ENCODE data around the gene PDPR. TPM values are rescaled to one million over a fixed set of nuclear protein-coding genes. Genes with fewer than 3 reads are reported as not detected.
"Not testable (repeated sequence)": the region's sequence is repeated elsewhere in the genome, so short reads cannot be mapped to it uniquely, and the experiment has no call there.

The PDPR gene
- total RNA-seq, 2 experiments from 2014 or later = 34.3 to 36.2 TPM

DNA sequence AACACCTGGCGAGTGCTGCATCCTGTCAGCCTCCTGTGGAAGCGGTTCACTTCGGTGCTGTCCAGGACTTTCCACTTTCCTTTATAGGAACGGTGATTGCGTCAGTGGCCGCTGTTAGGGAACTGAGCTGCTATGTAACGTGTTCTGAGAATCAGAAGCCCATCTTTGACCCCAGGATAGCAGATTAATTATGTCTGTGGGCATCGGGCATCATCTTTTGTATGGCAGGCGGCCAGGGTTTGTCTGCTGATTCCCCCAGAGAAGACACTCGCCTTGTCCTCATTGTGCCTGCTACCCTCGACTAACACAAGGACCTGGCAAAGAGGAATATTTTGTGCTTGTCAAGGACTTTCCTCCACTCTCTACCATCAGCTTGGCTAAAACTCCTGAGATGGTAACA, 33.7 kb downstream of the PDPR start:
- H3K27ac Mint-ChIP-seq, DNase-seq, POLR2A ChIA-PET, H3K4me1 Mint-ChIP-seq, CTCF ChIA-PET, H3K9me3 Mint-ChIP-seq, H3K27me3 Mint-ChIP-seq, H3K4me3 Mint-ChIP-seq: not testable (repeated sequence)
- peaks cover 50% of the 10 kb centered on the region for H3K36me3 Mint-ChIP-seq (ENCODE audit: low read depth)

DNA sequence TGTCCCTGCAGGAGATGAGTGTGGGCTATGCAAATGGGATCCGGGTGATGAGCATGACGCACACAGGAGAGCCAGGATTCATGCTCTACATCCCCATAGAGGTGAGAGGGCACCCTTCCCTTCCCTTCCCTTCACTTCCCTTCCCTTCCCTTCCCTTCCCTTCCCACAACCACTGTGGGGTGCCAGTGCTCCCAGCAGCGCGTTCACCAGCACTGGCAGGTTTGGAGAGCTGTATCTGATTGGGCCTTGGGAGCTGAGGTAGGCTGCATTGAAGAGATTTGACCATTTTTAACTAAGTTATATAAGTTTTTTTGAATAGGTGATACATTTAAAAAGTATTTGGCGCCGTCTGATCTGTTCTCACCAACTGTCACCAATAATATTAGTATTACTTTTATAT, 34.3 kb downstream of the PDPR start:
- H3K27ac Mint-ChIP-seq, H3K27me3 Mint-ChIP-seq, DNase-seq, H3K4me1 Mint-ChIP-seq, H3K9me3 Mint-ChIP-seq, POLR2A ChIA-PET, H3K4me3 Mint-ChIP-seq: not testable (repeated sequence)
- peaks cover 49% of the 10 kb centered on the region for H3K36me3 Mint-ChIP-seq (ENCODE audit: low read depth)
- CTCF ChIA-PET = interaction anchor here (0.7 kb wide), 1 partner anchor 17 kb away, joined by 3 read pairs; no protein-coding TSS in a partner anchor

DNA sequence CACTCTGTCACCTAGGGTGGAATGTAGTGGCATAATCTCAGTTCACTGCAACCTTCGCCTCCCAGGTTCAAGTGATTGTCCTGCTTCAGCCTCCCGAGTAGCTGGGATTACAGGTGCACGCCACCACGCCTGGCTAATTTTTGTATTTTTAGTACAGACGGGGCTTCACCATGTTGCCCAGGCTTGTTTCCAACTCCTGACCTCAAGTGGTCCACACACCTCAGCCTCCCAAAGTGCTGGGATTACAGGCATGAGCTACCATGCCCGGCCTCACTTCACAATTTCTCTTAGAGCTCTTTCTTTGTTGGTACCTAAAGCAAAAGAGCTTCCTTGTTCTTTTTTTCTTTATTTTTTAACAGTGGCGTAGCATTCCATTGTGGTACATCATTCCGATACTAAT, 35.2 kb downstream of the PDPR start:
- POLR2A ChIA-PET, H3K27ac Mint-ChIP-seq: not testable (repeated sequence)
- CTCF ChIA-PET = interaction anchor here (0.6 kb wide), 1 partner anchor 17 kb away, joined by 3 read pairs; no protein-coding TSS in a partner anchor

DNA sequence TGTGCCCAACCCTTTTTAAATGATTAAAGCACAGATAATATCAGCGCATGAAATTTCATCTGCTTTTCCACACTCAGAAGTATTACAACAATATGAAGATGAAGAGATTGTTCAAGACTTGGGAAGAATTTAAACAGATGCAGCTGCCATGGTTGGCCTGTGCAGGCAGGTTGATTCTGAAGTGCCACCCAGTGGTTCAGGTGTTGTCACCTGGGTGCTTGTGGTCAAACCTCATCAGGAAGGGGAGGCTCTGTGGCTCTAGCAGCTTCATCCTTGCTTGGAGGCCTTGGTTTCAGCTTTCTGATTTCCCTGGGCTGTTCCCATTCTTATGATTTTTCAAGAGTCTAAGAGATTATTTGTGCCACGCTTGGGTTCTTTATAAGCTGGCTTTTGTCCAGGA, 37.3 kb downstream of the PDPR start:
- DNase-seq = no peak
- POLR2A ChIA-PET = no interaction called here
- no peak overlapping the region for H3K4me3 Mint-ChIP-seq
- H3K36me3 Mint-ChIP-seq (ENCODE audit: low read depth) = peaks cover 47% of the 10 kb centered on the region
- CTCF ChIA-PET = interaction anchor here (0.6 to 1.3 kb wide), 3 partner anchors 8 to 1697 kb away, joined by 3 to 5 read pairs (median 4); partner anchors contain the start of gene EXOSC6
- no peaks in the 10 kb centered on the region for H3K9me3 Mint-ChIP-seq
- H3K27ac Mint-ChIP-seq = no peak overlapping the region
- H3K27me3 Mint-ChIP-seq = no peaks in the 10 kb centered on the region
- H3K4me1 Mint-ChIP-seq = peaks cover 9% of the 10 kb centered on the region

More for the DNA sequence above, 35.2 kb downstream of the PDPR start:
- H3K4me3 Mint-ChIP-seq, DNase-seq, H3K9me3 Mint-ChIP-seq, H3K4me1 Mint-ChIP-seq, H3K27me3 Mint-ChIP-seq: not testable (repeated sequence)
- peaks cover 47% of the 10 kb centered on the region for H3K36me3 Mint-ChIP-seq (ENCODE audit: low read depth)

DNA sequence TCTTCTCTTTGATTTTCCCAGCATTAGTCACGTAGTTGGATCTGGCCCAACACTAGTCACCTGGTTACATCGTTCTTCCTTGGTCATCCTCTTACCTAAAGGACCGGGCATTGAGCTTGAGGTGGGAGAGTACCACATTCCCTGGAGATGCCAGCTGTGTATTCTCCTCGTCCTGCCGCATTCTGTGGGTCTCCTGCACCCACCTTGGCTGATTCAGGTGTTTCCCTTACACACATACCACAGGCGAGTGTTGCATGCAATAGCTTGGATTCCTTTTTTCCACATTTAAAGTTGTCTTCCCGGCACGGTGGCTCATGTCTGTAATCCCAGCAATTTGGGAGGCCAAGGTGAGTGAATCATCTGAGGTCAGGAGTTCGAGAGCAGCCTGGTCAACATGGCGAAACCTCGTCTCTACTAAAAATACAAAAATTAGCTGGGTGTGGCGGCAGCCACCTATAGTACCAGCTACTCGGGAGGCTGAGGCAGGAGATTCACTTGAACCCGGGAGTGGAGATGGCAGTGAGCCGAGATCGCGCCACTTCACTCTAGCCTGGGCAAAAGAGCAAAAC, 37.9 kb downstream of the PDPR start:
- Mint-ChIP-seq H3K27ac (no peak overlapping the region), H3K9me3 (no peaks in the 10 kb centered on the region), H3K4me1 (peaks cover 9% of the 10 kb centered on the region), H3K27me3 (no peaks in the 10 kb centered on the region), H3K4me3 (no peak overlapping the region), H3K36me3 (ENCODE audit: low read depth) (peaks cover 53% of the 10 kb centered on the region)
- DNase-seq = no peak
- POLR2A ChIA-PET = no interaction called here
- CTCF ChIA-PET = interaction anchor here (1.2 to 1.7 kb wide), 2 partner anchors 10 to 100 kb away, joined by 5 to 8 read pairs; partner anchors contain the start of gene EXOSC6

DNA sequence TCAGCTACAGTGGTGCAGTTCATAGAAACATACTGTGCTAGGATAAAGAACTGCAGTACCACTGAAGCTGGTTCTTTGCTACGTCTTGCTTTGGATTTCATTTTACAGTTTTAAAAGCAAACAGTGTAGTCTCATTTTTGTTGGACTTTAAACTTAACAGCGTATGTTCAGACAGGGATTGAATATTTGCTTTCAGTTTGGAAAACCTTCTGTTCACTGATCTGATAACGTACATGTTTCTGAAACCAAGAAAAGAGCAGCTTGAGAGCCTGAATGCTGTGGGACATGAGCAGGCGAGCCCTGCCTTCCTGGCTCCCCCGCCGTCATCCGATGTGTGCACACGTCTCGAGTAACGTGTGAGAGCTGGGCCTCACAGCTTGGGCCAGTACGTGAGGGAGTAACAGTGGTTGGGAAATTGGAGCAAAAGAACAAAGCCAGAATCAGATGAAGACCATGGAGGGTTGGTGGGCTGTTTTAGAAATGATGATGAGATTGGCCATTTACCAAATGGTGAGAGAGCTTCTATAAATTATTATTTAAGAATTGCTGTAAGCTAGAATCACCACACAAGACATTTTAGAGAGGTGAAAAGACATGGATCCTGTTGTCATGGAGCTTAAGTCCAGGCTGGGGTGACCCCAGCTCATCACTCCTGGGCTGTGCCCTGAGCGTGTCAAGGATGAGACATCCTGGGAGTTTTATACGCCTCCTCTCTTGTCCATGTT, 38.6 kb downstream of the PDPR start:
- no peak for DNase-seq
- Mint-ChIP-seq H3K9me3 (no peaks in the 10 kb centered on the region), H3K27ac (no peak overlapping the region), H3K27me3 (no peaks in the 10 kb centered on the region), H3K4me3 (no peak overlapping the region), H3K4me1 (peaks cover 9% of the 10 kb centered on the region), H3K36me3 (ENCODE audit: low read depth) (peaks cover 60% of the 10 kb centered on the region)
- CTCF ChIA-PET = interaction anchor here (0.6 to 1.7 kb wide), 3 partner anchors 9 to 353 kb away, joined by 3 to 8 read pairs (median 5); partner anchors contain the start of gene EXOSC6
- POLR2A ChIA-PET = no interaction called here

DNA sequence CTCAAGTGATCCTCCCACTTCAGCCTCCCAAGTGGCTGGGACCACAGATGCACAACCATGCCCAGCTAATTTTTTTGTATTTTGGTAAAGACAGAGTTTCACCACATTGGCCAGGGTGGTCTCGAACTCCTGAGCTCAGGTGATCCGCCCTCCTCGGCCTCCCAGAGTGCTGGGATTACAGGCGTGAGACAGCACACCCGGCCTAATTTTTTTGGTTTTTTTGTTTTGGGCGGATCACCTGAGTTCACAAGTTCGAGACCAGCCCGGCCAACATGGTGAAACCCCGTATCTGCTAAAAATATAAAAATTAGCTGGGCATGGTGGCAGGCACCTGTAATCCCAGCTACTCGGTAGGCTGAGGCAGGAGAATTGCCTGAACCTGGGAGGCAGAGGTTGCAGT, 40.6 kb downstream of the PDPR start:
- H3K27me3 Mint-ChIP-seq, H3K4me1 Mint-ChIP-seq, CTCF ChIA-PET, POLR2A ChIA-PET, H3K27ac Mint-ChIP-seq, DNase-seq, H3K4me3 Mint-ChIP-seq, H3K9me3 Mint-ChIP-seq: not testable (repeated sequence)
- peaks cover 49% of the 10 kb centered on the region for H3K36me3 Mint-ChIP-seq (ENCODE audit: low read depth)

DNA sequence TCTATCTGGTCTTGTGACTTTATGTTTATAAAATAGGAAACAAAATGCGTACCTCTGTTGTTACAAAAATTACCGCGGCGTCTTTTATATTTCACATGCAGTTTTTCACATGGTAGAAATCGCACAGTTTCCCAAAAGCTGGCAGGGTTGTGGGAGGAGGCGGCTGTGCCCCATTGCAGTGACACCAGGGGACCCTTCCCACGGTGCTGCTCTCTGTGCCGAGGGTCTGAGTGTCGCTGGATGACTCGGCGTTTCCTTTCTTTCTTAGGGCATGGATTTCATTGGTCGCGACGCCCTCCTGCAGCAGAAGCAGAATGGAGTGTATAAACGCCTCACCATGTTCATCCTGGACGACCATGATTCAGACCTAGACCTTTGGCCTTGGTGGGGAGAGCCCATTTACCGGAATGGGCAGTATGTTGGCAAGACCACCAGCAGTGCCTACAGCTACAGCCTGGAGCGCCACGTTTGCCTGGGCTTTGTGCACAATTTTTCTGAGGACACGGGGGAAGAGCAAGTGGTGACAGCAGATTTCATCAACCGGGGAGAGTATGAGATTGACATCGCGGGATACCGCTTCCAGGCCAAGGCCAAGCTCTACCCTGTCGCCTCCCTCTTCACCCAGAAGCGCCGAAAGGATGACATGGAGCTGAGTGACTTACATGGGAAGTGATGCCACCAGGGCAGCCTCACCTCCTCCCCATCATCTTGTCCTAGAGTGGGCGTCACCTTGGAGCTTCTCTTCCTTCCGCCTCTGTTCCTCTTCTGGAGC, 42.3 kb downstream of the PDPR start:
- Mint-ChIP-seq H3K9me3 (no peaks in the 10 kb centered on the region), H3K4me3 (no peak overlapping the region), H3K36me3 (ENCODE audit: low read depth) (peaks cover 38% of the 10 kb centered on the region), H3K27ac (no peak overlapping the region), H3K27me3 (no peaks in the 10 kb centered on the region), H3K4me1 (peaks cover 6% of the 10 kb centered on the region)
- ChIA-PET POLR2A (no interaction called here), CTCF (no interaction called here)
- no peak for DNase-seq

DNA sequence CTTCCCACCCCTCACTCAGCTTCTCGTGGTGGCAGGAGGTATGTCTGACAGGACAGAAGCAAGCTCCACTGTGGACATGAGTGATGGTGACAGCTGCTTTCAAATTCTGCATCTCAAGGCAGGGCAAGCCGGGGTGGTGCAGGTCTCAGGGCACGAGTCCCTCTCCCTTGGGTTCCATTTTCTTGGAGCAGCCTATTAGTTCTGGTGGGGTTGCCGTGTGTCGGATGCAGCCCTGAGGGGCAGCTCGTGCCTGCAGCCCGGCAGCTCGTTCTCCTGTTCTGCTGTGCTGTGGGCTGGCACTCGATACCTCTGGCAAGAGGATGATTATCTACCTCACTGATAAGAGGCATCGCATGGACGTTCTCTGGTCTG, 43.0 kb downstream of the PDPR start:
- Mint-ChIP-seq H3K27me3 (no peaks in the 10 kb centered on the region), H3K27ac (no peak overlapping the region), H3K4me1 (no peaks in the 10 kb centered on the region), H3K4me3 (no peak overlapping the region), H3K36me3 (ENCODE audit: low read depth) (peaks cover 32% of the 10 kb centered on the region), H3K9me3 (no peaks in the 10 kb centered on the region)
- DNase-seq = no peak
- ChIA-PET CTCF (no interaction called here), POLR2A (no interaction called here)

DNA sequence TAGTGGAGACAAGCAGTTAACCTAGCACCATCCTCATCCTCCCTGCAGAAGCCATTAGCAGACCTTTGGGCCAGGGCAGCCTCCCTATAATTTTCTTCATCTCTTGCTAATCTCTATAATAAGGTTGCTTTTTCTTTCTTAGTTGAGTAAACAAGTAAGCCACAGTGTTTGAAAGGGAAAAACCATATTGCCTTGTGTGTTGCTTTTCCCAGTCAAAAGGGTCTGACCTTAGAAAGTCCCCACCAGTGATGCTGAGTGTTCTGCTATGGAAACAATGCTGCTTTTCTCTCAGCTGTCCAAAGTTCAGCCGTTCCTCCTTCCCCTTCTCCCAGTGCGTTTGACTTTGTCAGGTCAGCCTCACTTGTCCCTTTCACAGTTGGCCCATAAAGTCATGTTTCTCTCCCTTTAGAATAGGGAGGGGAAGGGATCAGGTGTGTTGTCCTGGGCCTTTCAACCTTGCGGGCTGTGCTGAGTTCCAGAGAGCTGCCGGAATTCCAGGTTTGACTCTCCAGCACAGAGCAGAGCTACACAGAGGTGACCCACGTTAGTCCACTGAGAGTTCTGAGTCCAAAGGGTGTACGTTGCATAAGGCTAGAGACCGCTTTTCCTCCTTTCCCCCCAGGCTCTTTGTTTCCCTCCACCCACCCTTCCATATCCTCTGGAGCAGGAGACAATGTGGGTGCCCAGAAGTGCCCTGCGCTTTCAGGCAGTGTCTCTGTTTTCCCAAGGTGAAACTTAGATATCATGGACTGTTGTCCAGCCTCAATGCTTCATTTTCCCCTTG, 43.5 kb downstream of the PDPR start:
- ChIA-PET CTCF (no interaction called here), POLR2A (no interaction called here)
- H3K9me3 Mint-ChIP-seq = no peaks in the 10 kb centered on the region
- no peaks in the 10 kb centered on the region for H3K4me1 Mint-ChIP-seq
- H3K27me3 Mint-ChIP-seq = no peaks in the 10 kb centered on the region
- DNase-seq = no peak
- H3K27ac Mint-ChIP-seq = no peak overlapping the region
- peaks cover 27% of the 10 kb centered on the region for H3K36me3 Mint-ChIP-seq (ENCODE audit: low read depth)
- H3K4me3 Mint-ChIP-seq = no peak overlapping the region

DNA sequence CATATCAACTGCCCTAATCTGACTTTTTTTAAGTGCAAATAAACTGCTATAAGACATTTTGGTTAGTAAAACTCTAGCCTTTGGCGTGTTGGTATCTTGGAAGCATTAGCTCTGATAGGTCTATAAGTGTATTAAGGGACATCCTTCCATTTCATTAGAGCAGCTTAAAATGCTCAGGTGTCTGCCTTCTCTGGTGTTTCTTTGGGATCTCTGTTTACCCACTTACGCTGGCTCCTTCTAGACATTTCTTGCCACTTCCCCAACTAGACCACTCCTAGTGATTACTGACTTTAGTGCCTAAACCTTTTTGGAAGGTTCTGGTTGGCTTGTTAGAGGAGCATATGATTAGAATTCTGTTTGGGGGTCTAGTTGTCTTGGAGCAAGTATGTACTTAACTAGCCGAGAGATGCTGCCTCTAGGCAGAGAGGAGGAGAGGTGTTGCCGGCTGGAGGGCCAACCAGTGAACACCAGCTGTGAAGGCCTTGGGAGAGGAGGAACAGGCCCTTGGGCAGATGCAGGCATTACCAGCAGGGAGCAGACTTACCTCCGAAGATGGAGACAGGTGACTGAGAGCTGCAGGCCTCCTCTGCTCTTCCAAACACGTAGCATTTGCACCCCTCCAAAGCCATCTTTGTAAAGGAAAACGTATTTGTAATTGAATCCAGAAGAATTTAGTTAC, 44.3 kb downstream of the PDPR start:
- no peaks in the 10 kb centered on the region for H3K27me3 Mint-ChIP-seq
- POLR2A ChIA-PET = no interaction called here
- no peak for DNase-seq

More for the DNA sequence above, 44.3 kb downstream of the PDPR start:
- Mint-ChIP-seq H3K36me3 (ENCODE audit: low read depth) (peaks cover 23% of the 10 kb centered on the region), H3K9me3 (no peaks in the 10 kb centered on the region), H3K4me3 (no peak overlapping the region), H3K27ac (no peak overlapping the region), H3K4me1 (no peaks in the 10 kb centered on the region)
- CTCF ChIA-PET = interaction anchor here (1.0 kb wide), 1 partner anchor 8 kb away, joined by 3 read pairs; no protein-coding TSS in a partner anchor
